ENCODE results near the gene GPATCH8. TPM values are rescaled to one million over a fixed set of nuclear protein-coding genes. Genes with fewer than 3 reads are reported as not detected.
A peak's percentile ranks its signal among the peaks of the same experiment; 100 is the strongest.
"Not testable (repeated sequence)": the region's sequence is repeated elsewhere in the genome, so short reads cannot be mapped to it uniquely, and the experiment has no call there.

GPATCH8 gene
- total RNA-seq, 4 donors from 2014 or later = 52.7 to 106 (median 57.7) TPM

DNA sequence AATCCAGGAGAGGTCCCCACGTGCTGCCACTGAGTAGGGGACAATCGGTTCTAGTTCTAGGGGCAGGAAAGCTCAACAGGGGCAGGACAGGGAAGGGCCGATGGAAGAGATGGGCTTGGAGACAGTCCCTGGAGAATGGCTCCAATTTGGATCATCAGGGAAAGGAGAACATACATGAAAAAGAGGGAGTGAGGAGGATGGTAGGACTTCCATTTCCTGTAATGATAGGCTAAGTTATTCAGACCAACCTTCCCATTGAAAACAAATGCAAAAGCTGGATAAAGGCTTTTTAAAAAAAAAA is 20.4 kb upstream of the GPATCH8 start:
- TF ChIP-seq, protein P1, sequence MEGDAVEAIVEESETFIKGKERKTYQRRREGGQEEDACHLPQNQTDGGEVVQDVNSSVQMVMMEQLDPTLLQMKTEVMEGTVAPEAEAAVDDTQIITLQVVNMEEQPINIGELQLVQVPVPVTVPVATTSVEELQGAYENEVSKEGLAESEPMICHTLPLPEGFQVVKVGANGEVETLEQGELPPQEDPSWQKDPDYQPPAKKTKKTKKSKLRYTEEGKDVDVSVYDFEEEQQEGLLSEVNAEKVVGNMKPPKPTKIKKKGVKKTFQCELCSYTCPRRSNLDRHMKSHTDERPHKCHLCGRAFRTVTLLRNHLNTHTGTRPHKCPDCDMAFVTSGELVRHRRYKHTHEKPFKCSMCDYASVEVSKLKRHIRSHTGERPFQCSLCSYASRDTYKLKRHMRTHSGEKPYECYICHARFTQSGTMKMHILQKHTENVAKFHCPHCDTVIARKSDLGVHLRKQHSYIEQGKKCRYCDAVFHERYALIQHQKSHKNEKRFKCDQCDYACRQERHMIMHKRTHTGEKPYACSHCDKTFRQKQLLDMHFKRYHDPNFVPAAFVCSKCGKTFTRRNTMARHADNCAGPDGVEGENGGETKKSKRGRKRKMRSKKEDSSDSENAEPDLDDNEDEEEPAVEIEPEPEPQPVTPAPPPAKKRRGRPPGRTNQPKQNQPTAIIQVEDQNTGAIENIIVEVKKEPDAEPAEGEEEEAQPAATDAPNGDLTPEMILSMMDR (IDR thresholded peaks at IDR 0.05) = no peak
- TF ChIP-seq POLR2A (IDR thresholded peaks at IDR 0.05) = no peak
- Histone ChIP-seq H3K27me3 (no peaks in the 10 kb centered on the region), H3K4me3 (replicated peaks in 1 of 3) (no peak overlapping the region), H3K36me3 (no peaks in the 10 kb centered on the region), H3K27ac (no peak overlapping the region), H3K4me1 (no peaks in the 10 kb centered on the region), H3K9me3 (no peaks in the 10 kb centered on the region)
- DNase-seq = no peak
- 67 to 72% methylated on average over 3 of the region's 3 CpGs for WGBS, 2 donors
- intact Hi-C loops (cut with DNase I) = no loop called here

DNA sequence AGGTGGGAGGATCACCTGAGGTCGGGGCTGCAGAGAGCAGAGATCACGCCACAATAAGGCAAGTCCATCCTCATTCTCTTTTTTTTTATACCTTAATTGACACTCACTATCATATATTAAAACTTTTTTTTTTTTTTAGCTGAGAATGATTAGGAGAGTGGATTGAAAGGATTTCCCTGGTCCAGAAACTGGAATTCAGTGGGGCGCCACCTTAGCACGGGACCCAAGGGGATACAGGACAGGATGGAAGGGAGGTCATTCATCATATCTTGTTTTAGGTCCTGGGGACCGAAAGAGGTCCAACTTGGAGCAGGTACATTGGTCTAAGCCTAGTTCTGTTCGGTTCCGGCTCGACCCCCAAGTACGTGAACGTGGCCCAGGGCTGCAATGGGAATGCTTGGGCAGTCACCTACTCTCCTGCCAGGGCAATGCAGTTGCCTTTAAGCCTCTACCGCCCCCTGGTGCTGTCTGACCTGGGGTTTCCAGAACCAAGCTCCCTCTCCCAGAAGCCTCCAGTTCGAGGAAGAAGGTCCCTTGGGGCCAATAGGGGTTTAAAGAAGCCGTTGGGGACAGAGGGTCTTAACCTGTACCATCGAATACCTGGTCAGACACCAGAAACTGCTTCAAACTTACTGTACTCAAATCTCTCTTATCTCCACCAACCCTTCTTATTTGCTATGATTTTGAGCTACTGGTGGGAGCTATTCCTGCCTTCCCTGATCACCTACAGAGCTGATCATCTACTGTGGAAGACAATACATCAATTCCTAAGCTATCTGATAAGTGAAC is 19.9 kb upstream of the GPATCH8 start:
- H3K36me3 ChIP-seq = no peaks in the 10 kb centered on the region

DNA sequence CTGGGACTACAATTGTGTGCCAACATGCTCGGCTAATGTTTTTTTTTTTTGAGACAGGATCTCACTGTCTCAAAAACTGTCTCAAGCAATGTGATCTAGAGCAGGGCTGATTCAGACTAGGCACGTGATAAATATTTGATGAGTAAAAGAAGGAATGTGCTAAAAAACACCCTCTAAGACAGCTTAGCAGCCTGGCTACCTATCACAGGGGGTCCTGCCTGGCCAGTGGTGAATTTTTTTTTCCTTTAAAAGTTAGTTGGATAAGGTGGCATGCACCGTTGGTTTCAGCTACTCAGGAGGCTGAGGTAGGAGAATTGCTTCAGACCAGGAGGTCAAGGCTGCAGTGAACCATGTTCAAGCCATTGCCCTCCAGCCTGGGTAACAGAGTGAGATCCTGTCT is 14.8 kb upstream of the GPATCH8 start:
- no peak overlapping the region for H3K27ac ChIP-seq
- DNase-seq = no peak
- intact Hi-C loops (cut with DNase I) = no loop called here
- TF ChIP-seq POLR2A (IDR thresholded peaks at IDR 0.05) = no peak
- TF ChIP-seq, protein P1 (IDR thresholded peaks at IDR 0.05) = no peak
- H3K4me3 ChIP-seq (replicated peaks in 1 of 3) = no peak overlapping the region
- no peaks in the 10 kb centered on the region for H3K27me3 ChIP-seq
- 33 to 40% methylated on average over 3 of the region's 3 CpGs for WGBS, 2 donors
- H3K36me3 ChIP-seq = no peaks in the 10 kb centered on the region
- H3K4me1 ChIP-seq = no peaks in the 10 kb centered on the region
- no peaks in the 10 kb centered on the region for H3K9me3 ChIP-seq

More for the DNA sequence above, 19.9 kb upstream of the GPATCH8 start:
- Histone ChIP-seq H3K4me3 (replicated peaks in 1 of 3) (no peak overlapping the region), H3K9me3 (no peaks in the 10 kb centered on the region), H3K27ac (no peak overlapping the region), H3K4me1 (no peaks in the 10 kb centered on the region), H3K27me3 (no peaks in the 10 kb centered on the region)
- intact Hi-C loops (cut with DNase I) = no loop called here
- WGBS, 2 donors = 53 to 70% methylated on average over 11 to 14 of the region's 14 CpGs
- TF ChIP-seq, protein P1 (IDR thresholded peaks at IDR 0.05) = peak in 4 of 6 experiments; percentile 27 to 54 (median 38)
- TF ChIP-seq POLR2A (IDR thresholded peaks at IDR 0.05) = no peak
- DNase-seq = peak; percentile 55 to 66

DNA sequence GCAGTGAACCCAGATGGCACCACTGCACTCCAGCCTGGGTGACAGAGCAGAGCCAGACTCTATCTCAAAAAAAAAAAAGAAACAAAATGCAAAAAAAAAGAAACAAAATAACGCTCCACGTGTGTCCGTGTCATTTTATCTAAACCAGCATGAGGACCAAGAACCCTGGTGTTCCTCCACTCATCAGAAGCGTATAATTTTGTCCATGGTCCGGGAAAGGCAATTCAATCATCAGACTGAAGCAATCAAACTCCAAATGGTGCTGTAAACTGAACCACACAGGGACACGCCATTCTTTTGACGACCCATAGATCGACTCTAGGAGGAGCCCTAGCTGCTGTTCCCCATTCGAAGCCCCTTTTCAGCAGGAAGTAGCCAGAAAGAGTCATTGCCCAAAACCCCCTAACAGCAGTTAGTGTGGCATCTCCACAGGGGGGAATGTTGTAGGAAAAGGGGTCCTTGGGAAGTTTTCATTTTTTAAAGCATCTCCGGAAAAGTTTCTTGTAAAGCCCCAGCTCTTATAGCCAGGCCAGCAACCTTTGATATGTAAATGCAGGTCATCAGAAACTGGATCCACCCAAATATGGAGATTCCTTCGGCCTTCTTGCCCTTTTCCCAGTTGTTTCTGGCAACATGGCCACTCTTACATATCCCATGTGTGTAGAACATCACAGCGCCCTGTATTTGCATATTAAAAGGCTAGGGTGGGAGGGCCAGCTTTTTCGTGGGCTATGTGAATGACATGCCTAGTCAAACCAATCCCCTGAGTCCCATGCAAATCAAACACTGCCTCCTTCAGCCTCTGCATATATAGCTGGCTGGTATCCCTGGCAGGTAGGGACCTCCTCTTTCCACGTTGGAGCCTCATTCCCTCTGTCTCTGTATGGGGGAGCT is 8.3 kb upstream of the GPATCH8 start:
- intact Hi-C loops (cut with DNase I); H3K27ac ChIP-seq; H3K4me1 ChIP-seq; H3K36me3 ChIP-seq; DNase-seq; H3K4me3 ChIP-seq (replicated peaks in 1 of 3); H3K27me3 ChIP-seq; H3K9me3 ChIP-seq: not testable (repeated sequence)
- 34 to 44% methylated on average over 14 of the region's 14 CpGs for WGBS, 2 donors

DNA sequence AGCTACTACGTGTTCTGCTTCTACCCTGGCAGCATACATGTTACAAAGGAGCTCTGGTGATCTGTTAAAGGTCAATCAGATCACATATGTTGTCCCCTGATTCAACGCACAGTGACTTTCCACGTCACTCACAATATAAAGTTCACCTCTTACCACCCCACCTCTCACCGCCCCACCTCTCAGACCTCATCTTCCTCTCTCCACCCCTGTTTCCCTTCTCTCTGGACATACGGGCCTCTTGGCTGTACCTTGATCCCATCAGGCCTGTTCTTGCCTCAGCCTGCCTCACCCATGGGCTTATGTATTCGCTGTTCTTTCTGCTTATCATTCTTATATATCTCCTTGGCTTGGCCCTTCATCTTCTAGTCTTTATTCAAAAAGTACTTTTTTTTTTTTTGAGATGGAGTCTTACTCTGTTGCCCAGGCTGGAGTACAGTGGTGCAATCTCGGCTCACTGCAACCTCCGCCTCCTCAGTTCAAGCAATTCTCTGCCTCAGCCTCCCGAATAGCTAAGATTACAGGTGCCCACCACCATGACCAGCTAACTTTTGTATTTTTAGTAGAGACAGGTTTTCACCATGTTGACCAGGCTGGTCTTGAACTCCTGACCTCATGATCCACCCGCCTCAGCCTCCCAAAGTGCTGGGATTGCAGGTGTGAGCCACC is 3.9 kb upstream of the GPATCH8 start:
- H3K27ac ChIP-seq; DNase-seq; H3K27me3 ChIP-seq; H3K36me3 ChIP-seq; H3K4me1 ChIP-seq; H3K9me3 ChIP-seq; H3K4me3 ChIP-seq (replicated peaks in 1 of 3): not testable (repeated sequence)
- 92 to 93% methylated on average over 10 of the region's 10 CpGs for WGBS, 2 donors
- intact Hi-C loops (cut with DNase I) = loop anchor here (5.0 kb wide), 1 partner anchor 200 kb away; the partner anchor contains the start of gene RUNDC3A
